ENCODE measurements around the gene TSFM.

TSFM gene

GRCh38 chr12:57833672-57834071 is 51.1 kb downstream of the TSFM start:
- DNase-seq (ENCODE audit: low read depth in 1 of 2, low spot score in 1 of 2) = no peak

- no peak for DNase-seq (ENCODE audit: low read depth in 1 of 2, low spot score in 1 of 2)
Measured at GRCh38 chr12:57834086-57834876, 51.7 kb downstream of the TSFM start.

GRCh38 chr12:57835366-57836288 is 53.0 kb downstream of the TSFM start:
- DNase-seq (ENCODE audit: low read depth in 1 of 2, low spot score in 1 of 2) = no peak

GRCh38 chr12:57836442-57837375 is 54.1 kb downstream of the TSFM start:
- no peak for DNase-seq (ENCODE audit: low read depth in 1 of 2, low spot score in 1 of 2)

- DNase-seq (ENCODE audit: low read depth in 1 of 2, low spot score in 1 of 2) = no peak
Measured at GRCh38 chr12:57837864-57838562, 55.4 kb downstream of the TSFM start.

- DNase-seq (ENCODE audit: low read depth in 1 of 2, low spot score in 1 of 2) = no peak
Measured at GRCh38 chr12:57838594-57839302, 56.2 kb downstream of the TSFM start.

GRCh38 chr12:57839996-57840395 is 57.4 kb downstream of the TSFM start:
- DNase-seq (ENCODE audit: low read depth in 1 of 2, low spot score in 1 of 2) = no peak

- no peak for DNase-seq (ENCODE audit: low read depth in 1 of 2, low spot score in 1 of 2)
Measured at GRCh38 chr12:57840726-57841125, 58.1 kb downstream of the TSFM start.

GRCh38 chr12:57841445-57841844 is 58.9 kb downstream of the TSFM start:
- no peak for DNase-seq (ENCODE audit: low read depth in 1 of 2, low spot score in 1 of 2)

GRCh38 chr12:57842342-57843294 is 60.0 kb downstream of the TSFM start:
- no peak for DNase-seq (ENCODE audit: low read depth in 1 of 2, low spot score in 1 of 2)

- DNase-seq (ENCODE audit: low read depth in 1 of 2, low spot score in 1 of 2) = no peak
Measured at GRCh38 chr12:57844709-57845477, 62.3 kb downstream of the TSFM start.

- DNase-seq (ENCODE audit: low read depth in 1 of 2, low spot score in 1 of 2) = peak; percentile 30 to 47
Measured at GRCh38 chr12:57845478-57846284, 63.1 kb downstream of the TSFM start.

GRCh38 chr12:57846285-57846576 is 63.6 kb downstream of the TSFM start:
- no peak for DNase-seq (ENCODE audit: low read depth in 1 of 2, low spot score in 1 of 2)

GRCh38 chr12:57846577-57847319 is 64.2 kb downstream of the TSFM start, which contains the start of gene CTDSP2:
TSS of gene CTDSP2 (minus strand) at chr12:57846729. CDS start at chr12:57846435, 294 bp downstream.
- DNase-seq (ENCODE audit: low read depth in 1 of 2, low spot score in 1 of 2) = peak; percentile 76 to 81

Measured in activated T-helper 1 cell treated with anti-CD3 and anti-CD28 coated beads, Interleukin-2, amount 50 U/mL, for 16 hours (primary cell).